ENCODE data around the gene SH3BGR.
"Not testable (repeated sequence)": the region's sequence is repeated elsewhere in the genome, so short reads cannot be mapped to it uniquely, and the experiment has no call there.

The SH3BGR gene

DNA sequence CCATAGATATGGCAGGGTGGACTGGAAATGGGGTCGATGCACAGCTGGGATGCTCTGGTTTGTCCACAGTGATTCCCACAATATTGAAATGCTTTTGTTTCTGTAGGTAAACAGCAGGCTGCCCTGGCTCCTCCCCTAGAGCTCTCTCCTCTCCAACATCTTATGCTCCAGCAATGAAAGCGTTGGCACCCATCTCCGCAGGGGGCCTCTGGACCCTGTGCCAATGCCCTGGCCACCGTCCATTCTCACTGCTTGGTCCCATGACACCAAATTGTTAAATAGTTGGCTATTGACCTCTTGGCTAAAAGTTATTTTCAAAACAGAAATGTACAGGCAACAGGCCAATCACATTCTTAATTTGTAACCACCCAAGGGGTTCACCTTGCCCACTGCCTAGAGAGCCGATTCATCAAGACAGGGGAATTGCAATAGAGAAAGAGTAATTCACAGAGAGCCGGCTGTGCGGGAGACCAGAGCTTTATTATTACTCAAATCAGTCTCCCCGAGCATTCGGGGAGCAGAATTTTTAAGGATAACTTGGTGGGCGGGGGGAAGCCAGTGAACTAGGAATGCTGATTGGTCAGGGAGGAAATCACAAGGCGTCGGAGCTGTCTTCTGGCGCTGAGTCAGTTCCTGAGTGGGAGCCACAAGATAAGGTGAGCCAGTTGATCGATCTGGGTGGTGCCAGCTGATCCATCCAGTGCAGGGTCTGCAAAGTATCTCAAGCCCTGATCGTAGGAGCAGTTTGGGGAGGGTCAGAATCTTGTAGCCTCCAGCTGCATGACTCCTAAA, 84.1 kb downstream of the SH3BGR start:
- H3K36me3 Mint-ChIP-seq (ENCODE audit: low read depth) = no peaks in the 10 kb centered on the region

DNA sequence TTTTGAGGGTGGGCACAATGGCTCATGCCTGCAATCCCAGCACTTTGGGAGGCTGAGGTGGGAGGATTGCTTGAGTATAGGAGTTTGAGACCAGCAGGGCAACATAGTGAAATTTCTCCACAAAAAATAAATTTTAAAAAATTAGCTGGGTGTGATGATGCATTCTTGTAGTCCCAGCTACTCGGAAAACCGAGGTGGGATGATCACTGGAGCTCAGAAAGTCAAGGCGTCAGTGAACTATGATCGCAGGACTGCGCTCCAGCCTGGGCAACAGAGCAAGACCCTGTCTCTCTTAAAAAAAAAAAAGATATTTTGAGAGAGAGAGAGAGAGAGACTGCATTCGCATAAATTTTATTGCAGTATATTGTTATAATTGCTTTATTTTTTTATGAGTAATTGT, 85.1 kb downstream of the SH3BGR start:
- Mint-ChIP-seq H3K4me3 (no peak overlapping the region), H3K9me3 (peaks cover 10% of the 10 kb centered on the region), H3K27me3 (ENCODE audit: low read depth) (peaks cover 3% of the 10 kb centered on the region), H3K4me1 (peaks cover 2% of the 10 kb centered on the region), H3K36me3 (ENCODE audit: low read depth) (no peaks in the 10 kb centered on the region), H3K27ac (no peak overlapping the region)
- TF ChIP-seq, protein P1, sequence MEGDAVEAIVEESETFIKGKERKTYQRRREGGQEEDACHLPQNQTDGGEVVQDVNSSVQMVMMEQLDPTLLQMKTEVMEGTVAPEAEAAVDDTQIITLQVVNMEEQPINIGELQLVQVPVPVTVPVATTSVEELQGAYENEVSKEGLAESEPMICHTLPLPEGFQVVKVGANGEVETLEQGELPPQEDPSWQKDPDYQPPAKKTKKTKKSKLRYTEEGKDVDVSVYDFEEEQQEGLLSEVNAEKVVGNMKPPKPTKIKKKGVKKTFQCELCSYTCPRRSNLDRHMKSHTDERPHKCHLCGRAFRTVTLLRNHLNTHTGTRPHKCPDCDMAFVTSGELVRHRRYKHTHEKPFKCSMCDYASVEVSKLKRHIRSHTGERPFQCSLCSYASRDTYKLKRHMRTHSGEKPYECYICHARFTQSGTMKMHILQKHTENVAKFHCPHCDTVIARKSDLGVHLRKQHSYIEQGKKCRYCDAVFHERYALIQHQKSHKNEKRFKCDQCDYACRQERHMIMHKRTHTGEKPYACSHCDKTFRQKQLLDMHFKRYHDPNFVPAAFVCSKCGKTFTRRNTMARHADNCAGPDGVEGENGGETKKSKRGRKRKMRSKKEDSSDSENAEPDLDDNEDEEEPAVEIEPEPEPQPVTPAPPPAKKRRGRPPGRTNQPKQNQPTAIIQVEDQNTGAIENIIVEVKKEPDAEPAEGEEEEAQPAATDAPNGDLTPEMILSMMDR (IDR thresholded peaks at IDR 0.05; ENCODE audit: unreplicated experiment in 3 of 3) = no peak

More for the DNA sequence above, 84.1 kb downstream of the SH3BGR start:
- TF ChIP-seq, protein P1 (IDR thresholded peaks at IDR 0.05; ENCODE audit: unreplicated experiment in 3 of 3) = no peak
- Mint-ChIP-seq H3K4me1 (peaks cover 11% of the 10 kb centered on the region), H3K27ac (no peak overlapping the region), H3K4me3 (no peak overlapping the region), H3K9me3 (peaks cover 7% of the 10 kb centered on the region), H3K27me3 (ENCODE audit: low read depth) (peaks cover 7% of the 10 kb centered on the region)

DNA sequence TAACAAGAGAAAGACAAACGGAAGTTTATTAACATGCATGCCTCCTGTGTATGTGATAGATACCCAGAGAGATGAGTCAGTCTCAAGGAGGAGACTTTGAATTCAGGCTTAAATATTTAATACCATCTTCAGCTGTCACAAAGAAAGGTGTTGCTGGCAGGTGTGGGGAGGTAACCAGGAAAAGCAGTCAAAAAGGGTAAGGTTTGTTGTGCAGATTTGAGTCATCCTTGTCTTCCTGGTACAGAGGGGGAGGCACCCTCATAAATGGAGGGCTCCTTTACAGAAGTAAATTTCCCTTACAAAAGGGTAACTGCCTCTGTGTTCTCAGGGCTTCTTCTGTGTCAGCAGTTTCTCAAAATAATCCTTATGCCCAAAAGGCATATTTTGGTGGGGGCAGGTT, 85.8 kb downstream of the SH3BGR start:
- Mint-ChIP-seq H3K27ac (no peak overlapping the region), H3K9me3 (peaks cover 12% of the 10 kb centered on the region), H3K36me3 (ENCODE audit: low read depth) (no peaks in the 10 kb centered on the region), H3K27me3 (ENCODE audit: low read depth) (peaks cover 3% of the 10 kb centered on the region), H3K4me3 (no peak overlapping the region), H3K4me1 (no peaks in the 10 kb centered on the region)
- TF ChIP-seq, protein P1 (IDR thresholded peaks at IDR 0.05; ENCODE audit: unreplicated experiment in 3 of 3) = no peak

DNA sequence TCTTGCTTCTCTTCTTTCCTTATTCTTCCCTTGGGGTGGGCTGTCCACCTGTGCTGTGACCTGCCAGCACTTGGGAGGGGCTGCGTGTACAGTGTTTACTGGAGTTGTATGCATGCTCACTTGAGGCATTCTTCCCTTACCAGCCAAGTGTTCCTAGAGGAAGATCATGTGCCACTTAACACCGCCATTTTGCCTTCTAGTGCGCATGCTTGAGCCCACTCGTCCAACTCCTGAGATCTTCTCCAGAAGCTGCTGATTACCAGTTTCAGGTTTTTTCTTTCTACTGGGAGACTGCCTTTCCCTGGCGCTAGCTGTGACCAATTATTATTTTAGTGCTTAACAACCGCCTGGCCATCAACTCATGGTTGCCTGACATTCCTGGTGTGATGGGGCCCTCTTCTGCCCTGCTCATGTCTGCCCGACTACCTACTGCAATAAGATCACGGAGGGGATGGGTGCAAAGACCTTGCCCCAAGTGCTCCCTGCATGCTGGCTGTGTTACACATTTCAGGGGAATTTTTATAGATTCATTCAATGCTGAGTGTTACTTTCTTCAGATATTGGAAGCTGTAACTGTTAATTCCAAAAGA, 86.8 kb downstream of the SH3BGR start:
- H3K27me3 Mint-ChIP-seq (ENCODE audit: low read depth) = peaks cover 3% of the 10 kb centered on the region
- no peak overlapping the region for H3K27ac Mint-ChIP-seq
- H3K4me3 Mint-ChIP-seq = no peak overlapping the region
- peaks cover 12% of the 10 kb centered on the region for H3K9me3 Mint-ChIP-seq
- no peaks in the 10 kb centered on the region for H3K36me3 Mint-ChIP-seq (ENCODE audit: low read depth)
- TF ChIP-seq, protein P1 (IDR thresholded peaks at IDR 0.05; ENCODE audit: unreplicated experiment in 3 of 3) = no peak
- no peaks in the 10 kb centered on the region for H3K4me1 Mint-ChIP-seq

DNA sequence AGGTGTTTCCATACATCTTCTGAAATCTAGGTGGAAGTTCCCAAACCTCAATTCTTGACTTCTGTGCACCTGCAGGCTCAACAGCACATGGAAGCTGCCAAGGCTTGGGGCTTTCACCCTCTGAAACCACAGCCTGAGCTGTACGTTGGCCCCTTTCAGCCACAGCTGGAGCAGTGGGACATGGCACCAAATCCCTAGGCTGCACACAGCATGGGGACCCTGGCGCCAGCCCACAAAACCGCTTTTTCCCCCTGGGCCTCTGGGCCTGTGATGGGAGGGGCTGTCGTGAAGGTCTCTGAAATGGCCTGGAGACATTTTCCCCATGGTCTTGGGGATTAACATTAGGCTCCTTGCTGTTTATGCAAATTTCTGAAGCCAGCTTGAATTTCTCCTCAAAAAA, 88.6 kb downstream of the SH3BGR start:
- H3K36me3 Mint-ChIP-seq (ENCODE audit: low read depth); H3K4me3 Mint-ChIP-seq; H3K4me1 Mint-ChIP-seq; H3K27me3 Mint-ChIP-seq (ENCODE audit: low read depth); H3K27ac Mint-ChIP-seq: not testable (repeated sequence)
- H3K9me3 Mint-ChIP-seq = peaks cover 15% of the 10 kb centered on the region

DNA sequence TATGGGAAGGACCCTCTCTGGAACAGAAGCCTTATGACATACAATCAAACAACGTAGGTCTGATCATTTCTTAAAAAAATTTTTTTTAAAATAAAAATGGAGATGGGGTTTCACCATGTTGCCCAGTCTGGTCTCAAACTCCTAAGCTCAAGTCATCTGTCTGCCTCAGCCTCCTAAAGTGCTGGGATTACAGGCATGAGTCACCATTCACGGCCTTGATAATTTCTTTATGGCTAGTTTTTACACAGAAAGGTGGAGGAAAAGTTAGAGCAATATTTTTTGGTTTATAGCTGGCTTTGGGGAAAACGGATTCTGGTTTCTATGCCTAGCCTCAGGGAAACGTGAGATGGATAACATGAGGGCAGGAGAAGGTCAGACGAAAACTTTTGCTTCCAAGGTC, 91.0 kb downstream of the SH3BGR start:
- Mint-ChIP-seq H3K4me1 (no peaks in the 10 kb centered on the region), H3K36me3 (ENCODE audit: low read depth) (no peaks in the 10 kb centered on the region), H3K9me3 (peaks cover 23% of the 10 kb centered on the region), H3K27ac (no peak overlapping the region), H3K4me3 (no peak overlapping the region), H3K27me3 (ENCODE audit: low read depth) (no peaks in the 10 kb centered on the region)
- TF ChIP-seq, protein P1 (IDR thresholded peaks at IDR 0.05; ENCODE audit: unreplicated experiment in 3 of 3) = no peak

Measured in nephron (organoid).